H1 (cell line): ENCODE results near the gene GPS1. TPM values are rescaled to one million over a fixed set of nuclear protein-coding genes. Genes with fewer than 3 reads are reported as not detected.

Source experiments
- CTCF ChIA-PET: fragments of 300-600 bp; sonication (Branson Sonifier 250); formaldehyde crosslinking; loops from one replicate; lab custom pipeline; 2021; ENCODE audit not compliant: partially characterized antibody; lab: Charles Lee
- POLR2A ChIA-PET: fragments of 300-600 bp; sonication (Branson Sonifier 250); formaldehyde crosslinking; loops from one replicate; lab custom pipeline; 2021; ENCODE audit warnings: inconsistent platforms; ENCODE audit not compliant: partially characterized antibody; lab: Charles Lee
- DNase-seq, 2 experiments: peaks; one replicate each; pipeline versions ENCODE4 v3.0.0 to v3.0.0-alpha.2; 2010 to 2022; ENCODE audit warnings: low spot score in 2 of 2, low read depth in 1 of 2, mixed read lengths in 1 of 2
- FAIRE-seq: peaks from 2 replicates; lab custom pipeline; 2011; peaks lifted over from hg19 to GRCh38; lab: Jason Lieb, UNC
- H2AFZ ChIP-seq: 2 replicates; pipeline ENCODE4 v1.8.1; 2012; ENCODE audit warnings: low read length, inconsistent platforms
- H2AK5ac ChIP-seq: 2 replicates; pipeline ENCODE4 v1.6.1; 2013; ENCODE audit warnings: low read depth, low read length
- H2BK120ac ChIP-seq: replicated peaks from 2 replicates; pipeline ENCODE3; 2013; ENCODE audit warnings: low read depth, low read length, inconsistent platforms
- H2BK12ac ChIP-seq: 2 replicates; pipeline ENCODE4 v1.6.1; 2013; ENCODE audit warnings: low read depth, low read length
- H2BK15ac ChIP-seq: 2 replicates; pipeline ENCODE4 v1.6.1; 2013; ENCODE audit warnings: low read length
- H2BK20ac ChIP-seq: 2 replicates; pipeline ENCODE4 v1.6.1; 2013; ENCODE audit warnings: low read length
- H2BK5ac ChIP-seq: 2 replicates; pipeline ENCODE4 v1.6.1; 2013; ENCODE audit warnings: low read depth, low read length
- H3K14ac ChIP-seq: 2 replicates; pipeline ENCODE4 v1.6.1; 2013; ENCODE audit warnings: inconsistent platforms; ENCODE audit not compliant: insufficient read length
- H3K18ac ChIP-seq: 2 replicates; pipeline ENCODE4 v1.6.1; 2013; ENCODE audit warnings: low read length; ENCODE audit errors: extremely low read depth
- H3K23ac ChIP-seq: 2 replicates; pipeline ENCODE4 v1.6.1; 2013; ENCODE audit warnings: inconsistent platforms; ENCODE audit not compliant: insufficient read length
- H3K23me2 ChIP-seq: 2 replicates; pipeline ENCODE4 v1.6.1; 2013; ENCODE audit warnings: low read depth, low read length
- H3K27ac ChIP-seq: 2 replicates; pipeline ENCODE4 v1.6.1; 2011; ENCODE audit warnings: low read depth, low read length, inconsistent platforms
- H3K27me3 ChIP-seq, 4 experiments: replicated peaks in 1 of 4; 1 replicate in 1 of 4; 2 replicates in 3 of 4; pipeline versions ENCODE4 v1.6.1 to v1.8.1; 2011 to 2013; ENCODE audit warnings: low read length in 3 of 4, mild to moderate bottlenecking in 3 of 4, inconsistent platforms in 2 of 4, mixed read lengths in 2 of 4, moderate library complexity in 1 of 4; ENCODE audit not compliant: control insufficient read depth in 3 of 4, insufficient read depth in 3 of 4; ENCODE audit errors: extremely low read depth in 1 of 4
- H3K36me3 ChIP-seq, 4 experiments: 2 replicates each; pipeline versions ENCODE4 v1.6.1 to v1.8.1; 2011 to 2013; ENCODE audit warnings: mild to moderate bottlenecking in 4 of 4, low read length in 3 of 4, moderate library complexity in 2 of 4, control low read depth in 1 of 4, inconsistent platforms in 1 of 4; ENCODE audit not compliant: insufficient read depth in 4 of 4, control insufficient read depth in 2 of 4
- H3K4ac ChIP-seq: replicated peaks from 2 replicates; pipeline ENCODE3; 2013; ENCODE audit warnings: low read length, low read depth, mixed read lengths, inconsistent platforms; ENCODE audit not compliant: insufficient read length
- H3K4me1 ChIP-seq, 4 experiments: replicated peaks in 1 of 4; 1 replicate in 1 of 4; 2 replicates in 3 of 4; pipeline versions ENCODE4 v1.6.1 to v1.8.1; 2011 to 2013; ENCODE audit warnings: low read length in 3 of 4, inconsistent platforms in 2 of 4, mixed read lengths in 1 of 4; ENCODE audit not compliant: insufficient read depth in 4 of 4, control insufficient read depth in 3 of 4
- H3K4me2 ChIP-seq, 2 experiments: 2 replicates each; pipeline versions ENCODE4 v1.6.1 to v1.8.1; 2011 to 2013; ENCODE audit warnings: low read depth in 2 of 2, low read length in 2 of 2, control low read depth in 1 of 2, inconsistent platforms in 1 of 2, mild to moderate bottlenecking in 1 of 2; ENCODE audit not compliant: insufficient read depth in 1 of 2
- H3K4me3 ChIP-seq, 4 experiments: fragments of 200-600, 300-600 bp in 1 of 4; sonication (generic), shearing (Covaris generic), sonication (Bioruptor Twin) in 1 of 4; 2 replicates each; pipeline versions ENCODE4 v1.5.1 to v1.8.1; 2011 to 2016; ENCODE audit warnings: low read length in 4 of 4, low read depth in 3 of 4, control low read depth in 2 of 4, inconsistent platforms in 2 of 4, mild to moderate bottlenecking in 2 of 4, mixed read lengths in 1 of 4, moderate library complexity in 1 of 4; ENCODE audit not compliant: insufficient read depth in 2 of 4; ENCODE audit errors: extremely low read depth in 1 of 4
- H3K56ac ChIP-seq: replicated peaks from 2 replicates; pipeline ENCODE3; 2013; ENCODE audit warnings: low read depth, mild to moderate bottlenecking, mixed read lengths, low read length, inconsistent platforms; ENCODE audit not compliant: insufficient read length
- H3K79me1 ChIP-seq: 2 replicates; pipeline ENCODE4 v1.6.1; 2013; ENCODE audit warnings: low read depth, low read length, control low read depth
- H3K79me2 ChIP-seq, 2 experiments: 2 replicates each; pipeline versions ENCODE4 v1.6.1 to v1.8.1; 2012 to 2013; ENCODE audit warnings: low read length in 2 of 2, mild to moderate bottlenecking in 2 of 2, inconsistent platforms in 1 of 2; ENCODE audit not compliant: insufficient read depth in 2 of 2, control insufficient read depth in 1 of 2
- H3K9ac ChIP-seq, 4 experiments: replicated peaks in 1 of 4; 1 replicate in 1 of 4; 2 replicates in 3 of 4; pipeline versions ENCODE4 v1.6.1 to v1.8.1; 2011 to 2013; ENCODE audit warnings: low read depth in 3 of 4, low read length in 3 of 4, control low read depth in 2 of 4, mild to moderate bottlenecking in 2 of 4, moderate library complexity in 2 of 4, inconsistent platforms in 1 of 4; ENCODE audit errors: extremely low read depth in 1 of 4
- H3K9me3 ChIP-seq, 2 experiments: 2 replicates each; pipeline versions ENCODE4 v1.6.1 to v1.8.1; 2012 to 2013; ENCODE audit warnings: mild to moderate bottlenecking in 2 of 2, moderate library complexity in 2 of 2, control low read depth in 1 of 2, inconsistent platforms in 1 of 2, low read depth in 1 of 2, low read length in 1 of 2, mixed read lengths in 1 of 2; ENCODE audit not compliant: insufficient read depth in 2 of 2
- H4K20me1 ChIP-seq, 2 experiments: replicated peaks in 1 of 2; 2 replicates each; pipeline versions ENCODE3 to v1.8.1; 2011 to 2013; ENCODE audit warnings: inconsistent platforms in 2 of 2, low read length in 2 of 2, mild to moderate bottlenecking in 1 of 2; ENCODE audit not compliant: insufficient read depth in 2 of 2, control insufficient read depth in 1 of 2
- H4K5ac ChIP-seq: 2 replicates; pipeline ENCODE4 v1.6.1; 2013; ENCODE audit warnings: low read length, low read depth, mixed read lengths, inconsistent platforms; ENCODE audit not compliant: insufficient read length
- H4K8ac ChIP-seq: 2 replicates; pipeline ENCODE4 v1.8.0; 2013; ENCODE audit warnings: mild to moderate bottlenecking, moderate library complexity, low read length, inconsistent platforms; ENCODE audit not compliant: insufficient read depth; ENCODE audit errors: extremely low read depth
- H4K91ac ChIP-seq: replicated peaks from 2 replicates; pipeline ENCODE3; 2013; ENCODE audit warnings: low read length, mixed read lengths, inconsistent platforms; ENCODE audit not compliant: insufficient read length
- BRCA1 ChIP-seq: IDR thresholded peaks from 2 replicates; pipeline ENCODE4 v1.6.1; 2012; ENCODE audit warnings: low read depth, low read length, improper control_type of control experiment
- CREB1 ChIP-seq: IDR thresholded peaks from 2 replicates; pipeline ENCODE4 v1.6.1; 2012; ENCODE audit warnings: inconsistent platforms
- HDAC2 ChIP-seq, 2 experiments: fragments of 300-600 bp in 1 of 2; sonication (generic) in 1 of 2; IDR thresholded peaks; 2 replicates each; pipeline ENCODE4 v1.6.1; 2011 to 2012; ENCODE audit warnings: low read depth in 2 of 2, low read length in 2 of 2, mild to moderate bottlenecking in 2 of 2, moderate library complexity in 2 of 2, borderline replicate concordance in 1 of 2, inconsistent platforms in 1 of 2
- POLR2A ChIP-seq, 2 experiments: IDR thresholded peaks; 1 replicate in 1 of 2; 2 replicates in 1 of 2; pipeline ENCODE4 v1.6.1; 2011; ENCODE audit warnings: low read depth in 2 of 2, low read length in 2 of 2, mild to moderate bottlenecking in 2 of 2; ENCODE audit errors: control extremely low read depth in 1 of 2
- POLR2AphosphoS5 ChIP-seq: IDR thresholded peaks from 2 replicates; pipeline ENCODE4 v1.6.1; 2011; ENCODE audit warnings: low read depth, low read length
- POU5F1 ChIP-seq: IDR thresholded peaks from 2 replicates; pipeline ENCODE4 v1.6.1; 2011; ENCODE audit warnings: low read depth, mild to moderate bottlenecking, low read length, moderate library complexity
- RXRA ChIP-seq: IDR thresholded peaks from 2 replicates; pipeline ENCODE4 v1.6.1; 2011; ENCODE audit warnings: low read depth, mild to moderate bottlenecking, low read length, moderate library complexity; ENCODE audit not compliant: insufficient read depth
- SIX5 ChIP-seq: IDR thresholded peaks from 2 replicates; pipeline ENCODE4 v1.6.1; 2011; ENCODE audit warnings: mild to moderate bottlenecking, low read depth, low read length
- TBP ChIP-seq: IDR thresholded peaks from 2 replicates; pipeline ENCODE4 v1.6.1; 2011; ENCODE audit warnings: low read depth, low read length, improper control_type of control experiment
- TEAD4 ChIP-seq: IDR thresholded peaks from 2 replicates; pipeline ENCODE4 v1.6.1; 2012; ENCODE audit warnings: low read depth, low read length, inconsistent platforms, mixed read lengths
- ZNF274 ChIP-seq: IDR thresholded peaks from 2 replicates; pipeline ENCODE4 v1.7.0; 2012; ENCODE audit warnings: low read length, borderline replicate concordance; ENCODE audit errors: extremely low read depth
- WGBS, 2 experiments: shearing (Covaris generic) in 1 of 2; methylation state at CpG; one replicate each; pipeline versions ENCODE4 v1.1.6 to v1.1.7; 2013 to 2015; ENCODE audit warnings: low lambda C conversion rate in 2 of 2, mixed read lengths in 2 of 2, inconsistent platforms in 1 of 2, low coverage in 1 of 2, missing lambda C conversion rate in 1 of 2; ENCODE audit not compliant: insufficient replicate concordance in 2 of 2, insufficient coverage in 1 of 2, insufficient read length in 1 of 2; ENCODE audit errors: extremely low coverage in 1 of 2, missing lambda C conversion rate in 1 of 2; 5-methylcytosine and 5-hydroxymethylcytosine counted together
- polyA plus RNA-seq, 7 experiments: library from polyadenylated mRNA; depleted of rRNA in 3 of 7; stranded (reverse) in 5 of 7; unstranded in 2 of 7; fragments of >200 nt in 5 of 7; fragments of 200-250 nt in 2 of 7; gene quantifications; 1 replicate in 5 of 7; 2 replicates in 1 of 7; 4 replicates in 1 of 7; pipeline versions ENCODE4 v1.2.1 to v1.2.3, GENCODE V29; 2011 to 2013; ENCODE audit warnings: missing spikeins in 2 of 7, mixed read lengths in 2 of 7
- total RNA-seq: library from RNA; stranded (reverse); fragmentation: NEBNext Ultra II Directional; extraction: Animal tissue kit (Norgen Biotek cat#: 25700); gene quantifications from 2 replicates; pipeline ENCODE4 v1.2.1, GENCODE V29; 2021

GPS1 gene
- total and polyA plus RNA-seq, 2 of the 8 experiments (the other 6 are each of a cell fraction or from before 2014, with no cell fraction given) = 153 to 277 TPM

DNA sequence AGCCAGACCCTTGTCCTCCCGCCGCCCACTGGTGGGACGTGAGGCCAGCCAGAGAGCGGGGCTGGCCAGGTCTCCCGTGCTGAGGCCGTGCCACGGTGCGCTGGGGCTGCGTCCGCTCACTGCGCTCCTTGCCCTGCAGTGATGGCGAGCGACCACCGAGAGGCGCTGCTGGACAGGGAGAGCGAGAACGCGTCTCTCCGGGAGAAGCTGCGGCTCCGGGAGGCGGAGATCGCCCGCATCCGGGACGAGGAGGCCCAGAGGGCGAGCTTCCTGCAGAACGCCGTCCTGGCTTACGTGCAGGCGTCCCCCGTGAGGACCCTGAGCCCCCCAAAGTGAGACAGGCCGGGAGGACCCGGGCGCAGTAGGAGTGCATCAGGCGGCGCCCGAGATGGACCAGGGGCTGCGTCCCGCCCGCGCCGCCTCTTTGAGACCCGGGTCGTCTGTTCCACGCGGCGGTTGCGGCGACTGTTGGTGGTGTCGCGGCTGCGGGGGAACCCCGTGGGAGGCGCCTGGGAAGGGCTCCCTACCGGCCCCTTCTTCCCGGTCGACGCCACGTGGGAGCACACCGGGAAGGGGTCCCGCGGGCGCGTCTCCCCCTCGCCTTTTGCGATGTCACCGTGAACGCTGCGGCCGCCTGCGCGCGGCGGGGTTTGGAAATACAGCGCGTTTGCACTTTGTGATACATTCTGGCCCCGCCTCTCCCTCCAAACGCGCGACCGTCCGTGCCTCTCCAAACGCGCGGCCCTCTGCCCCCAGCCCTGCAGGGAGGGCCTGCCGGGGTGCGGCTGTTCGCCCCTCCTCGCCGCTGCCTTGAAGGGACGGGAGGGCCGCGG is 21.0 kb upstream of the GPS1 start:
- Histone ChIP-seq H3K4me1 (peaks cover 0 to 13% (median 2%) of the 10 kb centered on the region in 4 experiments; a peak in 5 of 7 replicates), H2BK5ac (no peak overlapping the region), H3K4me2 (peak overlapping the region; percentile 80 to 86), H3K56ac (peak overlapping the region; percentile 59), H3K27me3 (no peaks in the 10 kb centered on the region), H4K8ac (peak overlapping the region; percentile 72), H2AK5ac (no peak overlapping the region), H3K9me3 (no peaks in the 10 kb centered on the region), H3K23me2 (peaks cover 7% of the 10 kb centered on the region; the same call in 1 of the 2 replicates), H3K4ac (peak overlapping the region; percentile 14), H3K27ac (no peak overlapping the region), H4K20me1 (peaks cover 0 to 17% of the 10 kb centered on the region in 2 experiments), H3K79me1 (0 out of 2 replicates have a peak, but pooled peaks cover 3% of the 10 kb centered on the region), H2BK12ac (no peak overlapping the region), H3K9ac (no peak overlapping the region; a peak in 1 of 7 replicates), H3K14ac (no peak overlapping the region), H3K36me3 (no peaks in the 10 kb centered on the region; a peak in 2 of 8 replicates), H2BK120ac (no peak overlapping the region), H4K5ac (no peak overlapping the region), H2BK15ac (no peak overlapping the region), H3K18ac (no peak overlapping the region; the same call in 1 of the 2 replicates), H3K4me3 (peak overlapping the region; percentile 54 to 80 (median 56)), H4K91ac (no peak overlapping the region), H2AFZ (no peak overlapping the region; the same call in 1 of the 2 replicates), H3K23ac (no peak overlapping the region), H3K79me2 (peaks cover 0 to 2% of the 10 kb centered on the region in 2 experiments; a peak in 1 of 4 replicates), H2BK20ac (no peak overlapping the region)
- 4% methylated on average over 80 of the region's 94 CpGs; no CpG with 5 or more reads in 1 of the 2 experiments for WGBS, 2 experiments
- FAIRE-seq = no peak
- ChIA-PET POLR2A (interaction anchor here (0.6 to 4.9 kb wide), 26 partner anchors 8 to 164 kb away, joined by 3 to 38 read pairs (median 5); partner anchors contain the start of genes CENPX, FASN, GPS1 and LRRC45), CTCF (interaction anchor here (0.5 to 3.1 kb wide), 63 partner anchors 8 to 645 kb away, joined by 3 to 40 read pairs (median 4); partner anchors contain the start of genes CENPX, DCXR, DUS1L and LRRC45)
- DNase-seq = peak; percentile 70 to 97
- TF ChIP-seq POLR2AphosphoS5 = no peak
- no peak for TF ChIP-seq TEAD4
- no peak for TF ChIP-seq POU5F1
- peak; percentile 31; the same call in 1 of the 2 replicates for TF ChIP-seq BRCA1
- TF ChIP-seq SIX5 = no peak
- TF ChIP-seq CREB1 = peak; percentile 58
- no peak for TF ChIP-seq RXRA
- 0 out of 3 replicates have a peak, but pooled peaks of 1 of the 2 experiments have one; percentile 38 for TF ChIP-seq POLR2A (IDR thresholded peaks at IDR 0.05; ENCODE audit: control extremely low read depth in 1 of 2, low read depth in 2 of 2, low read length in 2 of 2)
- TF ChIP-seq TBP = no peak
- TF ChIP-seq HDAC2 (IDR thresholded peaks at IDR 0.05; ENCODE audit: borderline replicate concordance in 1 of 2, low read depth in 2 of 2, low read length in 2 of 2) = peak in 1 of 2 experiments; percentile 10; a peak in 2 of 4 replicates
- TF ChIP-seq ZNF274 = no peak
